DMS53 (cell line): ENCODE data around the gene KRT4.
"Not testable (repeated sequence)": the region's sequence is repeated elsewhere in the genome, so short reads cannot be mapped to it uniquely, and the experiment has no call there.

Source experiments
- DNase-seq: peaks from one replicate; lab custom pipeline; 2025; lab: John Stamatoyannopoulos, UW

Gene KRT4

GRCh38 chr12:52813885-52814709, at the start of gene KRT4:
Gene KRT4, minus strand, starts transcription at chr12:52814116. Its CDS starts 58 bp downstream, at chr12:52814058.
- peak; percentile 76 for DNase-seq

- peak; percentile 44 for DNase-seq
Observed at GRCh38 chr12:52862023-52862422, 48.1 kb upstream of the KRT4 start.

GRCh38 chr12:52861511-52861910, 47.6 kb upstream of the KRT4 start:
- DNase-seq: no peak

- DNase-seq: peak; percentile 18
Observed at GRCh38 chr12:52860102-52860823, 46.3 kb upstream of the KRT4 start.

GRCh38 chr12:52857500-52857899, 43.6 kb upstream of the KRT4 start:
- no peak for DNase-seq

- no peak for DNase-seq
Observed at GRCh38 chr12:52856787-52857186, 42.9 kb upstream of the KRT4 start.

GRCh38 chr12:52856077-52856476, 42.2 kb upstream of the KRT4 start:
- DNase-seq: not testable (repeated sequence)

- no peak for DNase-seq
Observed at GRCh38 chr12:52851787-52852186, 37.9 kb upstream of the KRT4 start.

- no peak for DNase-seq
Observed at GRCh38 chr12:52850681-52851080, 36.8 kb upstream of the KRT4 start.

- DNase-seq: no peak
Observed at GRCh38 chr12:52849511-52849910, 35.6 kb upstream of the KRT4 start.

GRCh38 chr12:52848661-52849255, 34.8 kb upstream of the KRT4 start, which contains the start of gene KRT78:
Gene KRT78, minus strand, starts transcription at chr12:52848994. Its CDS starts 64 bp downstream, at chr12:52848930.
- no peak for DNase-seq

- no peak for DNase-seq
Observed at GRCh38 chr12:52847335-52848102, 33.6 kb upstream of the KRT4 start.

- no peak for DNase-seq
Observed at GRCh38 chr12:52846356-52846970, 32.5 kb upstream of the KRT4 start.

GRCh38 chr12:52845946-52846345, 32.0 kb upstream of the KRT4 start:
- no peak for DNase-seq

GRCh38 chr12:52844386-52844785, 30.5 kb upstream of the KRT4 start:
- DNase-seq: no peak

- no peak for DNase-seq
Observed at GRCh38 chr12:52839436-52840105, 25.7 kb upstream of the KRT4 start.

GRCh38 chr12:52838609-52839435, 24.9 kb upstream of the KRT4 start:
- no peak for DNase-seq

- no peak for DNase-seq
Observed at GRCh38 chr12:52837781-52838608, 24.1 kb upstream of the KRT4 start.

- DNase-seq: no peak
Observed at GRCh38 chr12:52837413-52837741, 23.5 kb upstream of the KRT4 start.
